Fibroblast of skin of left quadriceps (primary cell): ENCODE measurements around the gene AJAP1.

Experiments
- DNase-seq, 2 experiments: peaks; one replicate each; pipeline ENCODE4 v3.0.0-alpha.2; 2013; ENCODE audit warnings: low read depth in 2 of 2

Gene AJAP1

GRCh38 chr1:4820543-4820942 is 166.1 kb downstream of the AJAP1 start:
- no peak for DNase-seq

GRCh38 chr1:4825800-4826450 is 171.5 kb downstream of the AJAP1 start:
- DNase-seq = peak; percentile 14

DNA sequence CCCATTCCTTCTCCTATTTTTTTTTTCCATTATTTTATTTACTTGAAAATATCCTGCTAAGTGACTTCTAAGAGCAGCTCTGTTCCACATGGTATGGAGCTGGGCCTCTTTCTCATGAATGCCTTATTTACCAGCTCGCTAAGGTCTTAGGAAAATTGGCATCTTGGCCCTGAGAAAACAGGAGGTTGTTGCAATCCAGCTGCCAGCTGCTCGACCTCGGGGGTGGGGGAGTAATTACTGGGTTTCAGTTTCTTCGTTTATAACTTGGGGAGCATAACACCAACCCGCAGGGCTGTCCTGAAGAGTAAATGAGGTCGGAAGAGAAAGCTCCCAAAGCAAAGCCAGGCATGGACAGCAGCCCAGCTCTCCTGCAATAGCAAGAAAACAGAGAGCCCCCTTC is 176.3 kb downstream of the AJAP1 start:
- no peak for DNase-seq

- no peak for DNase-seq
Measured at GRCh38 chr1:4836574-4836973, 182.2 kb downstream of the AJAP1 start.

DNA sequence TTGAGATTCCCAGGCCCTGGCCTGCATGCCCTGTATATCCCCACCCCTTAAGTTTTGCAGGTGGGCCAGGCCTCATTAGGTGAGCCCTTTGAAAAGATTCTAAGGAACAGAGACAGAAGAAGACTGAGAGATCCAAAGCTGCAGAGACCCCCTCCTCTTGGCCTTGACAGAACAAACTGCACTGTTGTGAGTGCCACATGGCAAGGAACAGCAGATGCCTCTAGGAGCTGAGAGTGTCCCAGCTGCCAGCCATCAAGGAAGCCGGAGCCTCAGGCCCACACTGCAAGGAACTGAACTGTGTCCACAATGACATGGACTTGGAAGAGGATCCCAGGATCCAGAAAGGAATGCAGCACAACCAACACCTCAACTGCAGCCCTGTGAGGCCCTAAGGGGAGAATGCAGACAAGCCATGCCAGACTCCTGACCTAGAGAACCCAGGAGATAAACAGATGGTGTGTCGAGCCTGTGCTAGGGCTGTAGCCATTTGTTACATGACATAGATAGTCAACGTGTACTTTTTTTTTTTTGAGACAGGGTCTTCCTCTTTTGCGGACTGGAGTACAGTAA is 182.7 kb downstream of the AJAP1 start:
- DNase-seq = no peak

GRCh38 chr1:4837752-4838151 is 183.3 kb downstream of the AJAP1 start:
- DNase-seq = no peak

- no peak for DNase-seq
Measured at GRCh38 chr1:4838231-4838630, 183.8 kb downstream of the AJAP1 start.
